Astrocyte (in vitro differentiated cells and primary cell): ENCODE measurements around the gene BMP4.

Experiments used
- CTCF ChIP-seq: IDR thresholded peaks from 2 replicates; pipeline ENCODE4 v1.5.1; 2011; ENCODE audit warnings: low read depth, mild to moderate bottlenecking, inconsistent platforms, low read length, moderate library complexity; ENCODE audit not compliant: insufficient read depth
- EZH2 ChIP-seq: IDR thresholded peaks from 2 replicates; pipeline ENCODE4 v1.6.1; 2012; ENCODE audit warnings: mild to moderate bottlenecking, low read length, inconsistent platforms; ENCODE audit not compliant: insufficient read depth

GRCh38 chr14:53952533-53952932, 4.1 kb downstream of the BMP4 start:
- TF ChIP-seq CTCF (no peak), EZH2 (no peak)
